Spleen (tissue), 7 donors: ENCODE data around the gene CDKN2C.

ENCODE experiments used
- CTCF ChIP-seq, 11 experiments: fragments of 200-600 bp in 7 of 11; fragments of 450-650 bp in 4 of 11; sonication (generic) in 4 of 11; IDR thresholded peaks in 8 of 11; conservative IDR thresholded peaks in 3 of 11; 1 replicate in 7 of 11; 2 replicates in 4 of 11; pipeline versions ENCODE4 v1.4.0 to v1.8.0; 2016 to 2021; ENCODE audit warnings: antibody characterized with exemption in 11 of 11, inconsistent platforms in 4 of 11, mild to moderate bottlenecking in 1 of 11
- POLR2A ChIP-seq, 3 donors: fragments of 450-650 bp; IDR thresholded peaks; one replicate each; pipeline ENCODE4 v1.5.1; 2017; ENCODE audit warnings: antibody characterized with exemption in 3 of 3, mild to moderate bottlenecking in 1 of 3
- POLR2AphosphoS5 ChIP-seq, 3 donors: sonication (generic); formaldehyde crosslinking; IDR thresholded peaks; one replicate each; pipeline ENCODE4 v1.5.1; 2017; ENCODE audit warnings: antibody characterized with exemption in 3 of 3
- donor health status: DM: no; HTN: no; CAD: no; lungs with moderate emphysema.
- donor health status: DM: no; HTN: no; CAD: no.
- donor health status: DM: no; HTN: no; CAD: no.

GRCh38 chr1:50920409-50920808, 49.6 kb upstream of the CDKN2C start:
- TF ChIP-seq CTCF (IDR thresholded peaks at IDR 0.05 in 8 of 11, conservative IDR thresholded peaks at IDR 0.05 in 3 of 11) (no peak), POLR2A (IDR thresholded peaks at IDR 0.05) (no peak), POLR2AphosphoS5 (IDR thresholded peaks at IDR 0.05) (no peak)
